ENCODE results near the gene ACD.
"Not testable (repeated sequence)": the region's sequence is repeated elsewhere in the genome, so short reads cannot be mapped to it uniquely, and the experiment has no call there.

ACD gene

GRCh38 chr16:67659675-67660563 lies at the start of gene ACD:
ACD (minus strand) TSS chr16:67660260; CDS start chr16:67660220, 40 bp downstream.
- peak; percentile 99 for DNase-seq (ENCODE audit: low spot score)

- no peak for DNase-seq (ENCODE audit: low spot score)
These were observed 49.0 kb upstream of the ACD start for GRCh38 chr16:67709050-67709449.

- peak; percentile 77 for DNase-seq (ENCODE audit: low spot score)
These were observed 48.3 kb upstream of the ACD start for GRCh38 chr16:67708368-67708771.

- DNase-seq (ENCODE audit: low spot score): no peak
These were observed 47.7 kb upstream of the ACD start for GRCh38 chr16:67707790-67708189.

GRCh38 chr16:67707210-67707609 lies 47.1 kb upstream of the ACD start:
- DNase-seq (ENCODE audit: low spot score): no peak

- no peak for DNase-seq (ENCODE audit: low spot score)
These were observed 44.0 kb upstream of the ACD start for GRCh38 chr16:67704110-67704509.

GRCh38 chr16:67703626-67704025 lies 43.6 kb upstream of the ACD start:
- no peak for DNase-seq (ENCODE audit: low spot score)

- DNase-seq (ENCODE audit: low spot score): no peak
These were observed 42.1 kb upstream of the ACD start for GRCh38 chr16:67702130-67702529.

GRCh38 chr16:67701420-67701819 lies 41.4 kb upstream of the ACD start:
- no peak for DNase-seq (ENCODE audit: low spot score)

GRCh38 chr16:67699265-67699664 lies 39.2 kb upstream of the ACD start:
- DNase-seq (ENCODE audit: low spot score): no peak

GRCh38 chr16:67697422-67698185 lies 37.5 kb upstream of the ACD start:
- DNase-seq (ENCODE audit: low spot score): no peak

GRCh38 chr16:67694611-67695010 lies 34.6 kb upstream of the ACD start:
- no peak for DNase-seq (ENCODE audit: low spot score)

- DNase-seq (ENCODE audit: low spot score): not testable (repeated sequence)
These were observed 33.6 kb upstream of the ACD start for GRCh38 chr16:67693517-67694285.

GRCh38 chr16:67685388-67686112 lies 25.5 kb upstream of the ACD start:
- no peak for DNase-seq (ENCODE audit: low spot score)

GRCh38 chr16:67683767-67684166 lies 23.7 kb upstream of the ACD start:
- no peak for DNase-seq (ENCODE audit: low spot score)

- no peak for DNase-seq (ENCODE audit: low spot score)
These were observed 20.2 kb upstream of the ACD start for GRCh38 chr16:67679935-67680897.

- no peak for DNase-seq (ENCODE audit: low spot score)
These were observed 18.4 kb upstream of the ACD start for GRCh38 chr16:67678354-67679023.

- DNase-seq (ENCODE audit: low spot score): no peak
These were observed 17.7 kb upstream of the ACD start for GRCh38 chr16:67677712-67678111.

GRCh38 chr16:67676939-67677338 lies 16.9 kb upstream of the ACD start:
- no peak for DNase-seq (ENCODE audit: low spot score)

- DNase-seq (ENCODE audit: low spot score): no peak
These were observed 16.5 kb upstream of the ACD start for GRCh38 chr16:67676516-67676915.

Measured in AG20443 (cell line).